ENCODE measurements around the gene DOCK1.

The DOCK1 gene

GRCh38 chr10:127375461-127375860 lies 470.2 kb downstream of the DOCK1 start:
- DNase-seq, result no peak

DNA sequence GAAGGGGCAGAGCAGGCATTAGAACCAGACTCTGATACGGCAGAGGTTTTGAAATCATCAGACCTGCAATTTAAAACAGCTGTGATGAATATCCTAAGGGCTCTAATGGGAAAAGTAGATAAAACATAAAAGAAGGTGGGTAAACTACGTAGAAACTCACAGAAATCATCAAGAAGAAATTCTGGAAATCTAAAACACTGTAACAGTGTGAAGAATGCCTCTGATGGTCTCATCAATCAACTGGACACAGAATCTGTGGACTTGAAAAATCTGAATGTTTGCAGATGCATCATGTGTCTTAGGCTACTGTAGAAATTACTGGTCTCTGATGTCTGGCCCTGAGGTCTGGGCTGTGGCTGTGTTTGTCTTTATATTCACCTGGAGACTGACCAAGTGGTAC lies 470.8 kb downstream of the DOCK1 start:
- DNase-seq, result no peak

DNA sequence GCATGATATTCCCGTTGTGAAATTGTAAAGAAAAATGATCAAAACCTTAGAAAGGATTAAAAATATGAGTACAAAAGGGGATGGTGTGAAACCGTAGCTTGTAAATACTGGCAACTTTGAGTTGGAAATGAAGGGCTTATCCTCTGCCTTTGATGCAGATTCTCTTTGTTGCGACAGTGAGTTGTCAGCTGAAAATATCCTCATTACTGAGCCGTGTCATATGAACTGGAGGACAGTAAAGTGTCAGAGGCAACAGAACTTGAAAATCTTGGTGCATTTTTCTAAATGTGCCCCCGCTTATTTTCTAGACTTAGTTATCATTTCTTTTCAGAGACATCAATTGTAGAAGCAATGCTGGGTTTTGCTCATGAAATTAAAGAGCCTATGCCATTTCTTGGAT lies 473.4 kb downstream of the DOCK1 start:
- no peak for DNase-seq

DNA sequence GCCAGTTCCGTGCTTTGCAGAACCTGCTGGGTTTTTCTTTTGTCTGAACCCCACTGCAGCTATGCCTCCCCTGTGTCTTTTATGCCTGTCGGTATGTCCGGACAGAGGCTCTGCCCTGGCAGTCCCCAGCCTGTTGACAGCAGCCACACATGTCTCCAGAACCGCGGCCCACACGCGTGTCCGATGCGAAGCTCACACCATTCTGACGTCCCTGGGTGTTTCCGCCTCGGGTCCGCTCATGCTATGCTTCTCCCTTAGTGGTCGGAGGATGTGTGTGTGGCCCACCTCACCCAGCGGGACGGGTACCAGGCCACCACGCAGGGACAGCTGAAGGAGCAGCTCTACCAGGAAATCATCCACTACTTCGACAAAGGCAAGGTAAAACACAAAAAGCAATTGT lies 479.3 kb downstream of the DOCK1 start:
- no peak for DNase-seq

DNA sequence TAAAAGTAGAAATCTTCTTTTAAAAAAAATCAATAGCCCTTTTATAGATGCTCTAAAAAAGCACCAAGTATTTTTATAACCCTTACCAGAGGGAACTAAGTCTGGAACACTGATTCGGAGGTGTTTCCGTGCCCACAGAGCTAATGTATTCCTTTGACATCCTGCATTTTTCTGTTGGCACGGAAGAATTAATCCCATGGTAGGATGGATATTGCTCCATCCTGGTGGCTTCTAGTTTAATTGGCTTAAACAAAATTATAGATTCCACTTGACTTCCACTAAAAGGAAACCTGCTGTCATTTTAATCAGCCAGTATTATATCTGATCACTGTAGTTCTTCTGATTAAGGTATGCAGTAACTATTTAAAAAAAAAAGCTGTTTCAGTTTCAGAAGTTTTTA lies 479.8 kb downstream of the DOCK1 start:
- no peak for DNase-seq

DNA sequence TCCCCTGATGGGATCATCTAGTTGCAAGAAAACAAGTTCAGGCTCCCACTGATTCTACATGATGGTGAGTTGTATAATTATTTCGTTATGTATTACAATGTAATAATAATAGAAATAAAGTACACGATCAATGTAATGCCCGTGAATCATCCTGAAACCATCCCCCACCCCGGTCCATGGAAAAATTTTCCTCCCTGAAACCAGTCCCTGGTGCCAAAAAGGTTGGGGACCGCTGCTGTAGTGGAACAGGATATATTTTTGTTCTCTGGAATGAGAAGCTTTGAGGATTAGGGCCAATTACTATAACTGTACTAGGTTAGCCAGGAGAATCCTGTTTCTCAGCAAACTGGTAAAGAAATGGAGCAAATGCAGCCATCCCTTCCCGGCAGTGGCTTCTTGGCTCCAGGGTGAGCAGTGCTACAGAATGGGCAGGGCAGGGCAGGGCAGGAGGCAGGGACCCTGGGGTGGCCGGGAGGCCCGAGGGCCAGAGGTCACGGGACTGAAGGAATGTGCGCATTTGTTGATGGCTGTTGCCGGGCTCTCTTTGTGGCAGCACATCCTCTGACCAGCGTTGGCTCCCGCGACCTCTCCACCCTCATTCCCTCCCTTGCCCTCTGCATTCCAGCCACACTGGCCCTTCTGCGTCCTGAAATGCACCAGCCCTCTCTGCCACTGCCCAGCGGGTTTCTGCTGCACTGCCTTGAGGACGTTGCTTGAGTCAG lies 481.5 kb downstream of the DOCK1 start:
- DNase-seq, result no peak

DNA sequence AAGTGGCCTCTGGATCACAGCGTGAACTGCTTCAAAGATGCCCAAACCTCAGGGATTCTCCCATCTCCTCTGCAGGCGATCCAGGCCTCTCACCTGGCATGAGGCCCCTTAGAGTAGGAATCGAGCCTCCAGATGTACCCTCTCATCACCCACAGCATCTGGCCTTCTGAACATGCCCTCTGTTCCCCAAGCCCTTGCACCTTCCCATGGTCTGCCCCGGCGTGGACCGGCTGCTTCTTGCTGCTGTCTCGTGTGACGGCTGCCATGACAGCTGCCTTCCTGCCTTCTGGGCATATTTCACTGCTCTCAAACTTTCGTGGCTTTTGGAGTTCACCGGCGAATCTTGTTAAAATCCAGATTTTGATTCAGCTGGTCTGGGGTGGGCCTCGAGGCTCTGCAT lies 486.6 kb downstream of the DOCK1 start:
- DNase-seq, result no peak

GRCh38 chr10:127392351-127393235 lies 487.4 kb downstream of the DOCK1 start:
- DNase-seq, result no peak

DNA sequence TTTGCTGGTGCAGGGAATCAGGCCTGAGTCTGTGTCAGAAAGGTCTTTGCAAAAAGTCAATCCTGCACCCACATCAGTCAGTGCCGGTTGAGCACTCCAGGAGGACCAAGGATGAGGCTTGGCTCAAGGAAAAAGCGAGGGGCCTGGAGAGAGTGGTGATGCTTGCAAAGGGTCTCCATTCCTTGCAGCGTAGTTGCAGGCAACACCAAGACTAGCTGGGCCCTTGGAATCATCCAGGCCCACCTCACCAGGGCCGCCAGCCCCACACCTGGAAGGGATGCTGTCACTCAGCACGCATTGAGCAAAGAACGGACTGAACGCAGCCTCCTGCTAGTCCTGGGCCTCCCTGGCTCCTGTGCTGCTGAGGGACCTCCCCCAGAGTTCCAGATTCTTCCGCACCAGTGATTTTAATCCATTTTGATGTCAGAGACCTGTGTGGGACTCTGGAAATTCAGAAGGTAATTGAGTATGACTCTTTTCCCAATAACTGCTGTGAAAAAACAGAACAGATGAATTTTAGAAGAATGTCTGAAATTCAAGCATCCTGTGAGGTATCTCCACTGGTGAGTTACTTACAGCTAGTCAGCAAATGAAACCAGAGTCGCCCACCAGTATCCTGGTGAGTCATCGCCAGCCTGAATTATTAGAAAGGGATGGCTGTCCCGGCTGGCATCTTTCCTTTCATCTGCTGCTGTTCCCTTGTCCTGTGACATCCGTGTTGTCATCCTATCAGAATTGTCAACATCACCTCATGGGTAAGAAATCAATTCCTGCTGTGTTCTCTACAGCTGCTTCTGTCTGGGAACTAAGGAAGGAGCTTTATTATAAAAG lies 493.1 kb downstream of the DOCK1 start:
- DNase-seq, result no peak

GRCh38 chr10:127398971-127399365 lies 493.7 kb downstream of the DOCK1 start:
- no peak for DNase-seq

- no peak for DNase-seq
Measured at GRCh38 chr10:127399668-127400067, 494.4 kb downstream of the DOCK1 start.

- no peak for DNase-seq
Measured at GRCh38 chr10:127400216-127400615, 495.0 kb downstream of the DOCK1 start.

- no peak for DNase-seq
Measured at GRCh38 chr10:127402596-127403409, 497.6 kb downstream of the DOCK1 start.

DNA sequence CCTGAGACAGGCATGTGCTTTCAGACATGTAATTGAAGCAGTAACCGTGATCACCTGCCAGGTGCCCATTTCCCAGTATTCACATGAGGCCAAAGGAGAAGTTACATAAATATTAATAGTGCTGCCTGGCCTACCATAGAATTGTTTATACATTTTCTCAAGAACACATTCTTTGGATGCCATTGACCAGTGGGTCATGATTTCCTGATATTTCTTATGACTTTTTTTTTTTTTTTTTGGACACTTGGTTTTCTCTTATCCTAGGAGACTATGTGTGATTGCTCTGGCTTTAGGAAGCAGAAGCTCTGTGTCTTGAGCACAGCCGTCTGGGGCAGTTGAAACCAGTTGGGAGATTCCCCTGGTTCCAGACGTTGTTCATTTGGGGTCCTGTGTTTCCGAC lies 500.0 kb downstream of the DOCK1 start:
- DNase-seq, result no peak

- no peak for DNase-seq
Measured at GRCh38 chr10:127406018-127406550, 500.9 kb downstream of the DOCK1 start.

GRCh38 chr10:127407551-127407950 lies 502.3 kb downstream of the DOCK1 start:
- no peak for DNase-seq

GRCh38 chr10:127408112-127408710 lies 503.0 kb downstream of the DOCK1 start:
- no peak for DNase-seq

GRCh38 chr10:127408733-127409132 lies 503.5 kb downstream of the DOCK1 start:
- no peak for DNase-seq

- no peak for DNase-seq
Measured at GRCh38 chr10:127410030-127410429, 504.8 kb downstream of the DOCK1 start.

GRCh38 chr10:127411062-127411461 lies 505.8 kb downstream of the DOCK1 start:
- DNase-seq, result no peak

DNA sequence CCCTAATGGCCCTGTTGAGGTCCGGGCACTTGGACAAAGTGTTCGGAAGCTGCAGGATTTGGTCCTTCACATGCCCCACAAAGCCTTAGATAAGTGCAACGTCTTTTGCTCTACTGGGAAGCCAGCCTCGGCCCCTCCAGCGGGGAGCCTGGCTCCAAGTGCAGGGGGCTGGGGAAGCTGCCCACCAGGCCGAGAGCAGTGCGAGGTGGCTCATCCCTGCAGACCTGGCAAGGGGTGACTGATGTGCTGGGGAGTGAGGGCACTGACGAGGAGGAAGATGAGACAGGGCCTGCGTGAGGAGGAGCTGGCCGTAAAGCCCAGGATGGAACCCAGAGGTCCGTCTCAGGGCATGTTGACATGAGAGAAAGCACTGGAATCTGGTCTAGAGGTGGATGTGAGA lies 508.1 kb downstream of the DOCK1 start:
- DNase-seq, result no peak

DNA sequence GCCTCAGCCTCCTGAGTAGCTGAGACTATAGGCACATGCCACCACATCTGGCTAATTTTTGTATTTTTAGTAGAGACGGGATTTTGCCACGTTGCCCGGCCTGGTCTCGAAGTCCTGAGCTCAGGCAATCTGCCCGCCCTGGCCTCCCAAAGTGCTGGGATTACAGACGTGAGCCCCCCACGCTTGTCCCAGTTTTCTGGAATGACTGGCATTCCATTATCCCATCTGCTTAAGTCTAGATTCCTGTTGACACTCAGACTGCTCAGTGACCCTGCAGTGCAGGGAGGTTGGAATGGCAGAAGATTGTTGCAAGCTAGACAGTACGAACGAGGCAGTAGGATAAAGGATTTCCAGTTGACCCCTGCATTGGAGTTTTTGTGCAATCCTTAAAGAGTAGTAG lies 508.8 kb downstream of the DOCK1 start:
- DNase-seq, result no peak

Measured in Kasumi-1 (cell line).